Nephron (organoid): ENCODE results near the gene RPP14.
A peak's percentile ranks its signal among the peaks of the same experiment; 100 is the strongest.

Experiments
- H3K27ac Mint-ChIP-seq, 3 experiments: 2 replicates each; pipeline ENCODE4 v1.8.0; 2020; ENCODE audit warnings: mixed read lengths in 3 of 3, mild to moderate bottlenecking in 2 of 3, moderate library complexity in 1 of 3
- H3K27me3 Mint-ChIP-seq: 2 replicates; pipeline ENCODE4 v1.8.0; 2021; ENCODE audit warnings: low read depth, mild to moderate bottlenecking, moderate library complexity, mixed read lengths
- H3K36me3 Mint-ChIP-seq: 2 replicates; pipeline ENCODE4 v1.8.0; 2020; ENCODE audit warnings: low read depth, mixed read lengths
- H3K4me1 Mint-ChIP-seq: 2 replicates; pipeline ENCODE4 v1.8.0; 2020; ENCODE audit warnings: mixed read lengths
- H3K4me3 Mint-ChIP-seq, 3 experiments: 2 replicates each; pipeline ENCODE4 v1.8.0; 2020; ENCODE audit warnings: mild to moderate bottlenecking in 3 of 3, mixed read lengths in 3 of 3, moderate library complexity in 2 of 3
- H3K9me3 Mint-ChIP-seq: 2 replicates; pipeline ENCODE4 v1.8.0; 2020; ENCODE audit warnings: mixed read lengths
- CTCF ChIP-seq, 3 experiments: fragments of 200-600 bp; sonication (generic); IDR thresholded peaks; one replicate each; pipeline ENCODE4 v1.5.0; 2021; ENCODE audit warnings: antibody characterized with exemption in 3 of 3; ENCODE audit not compliant: unreplicated experiment in 3 of 3

Gene RPP14

GRCh38 chr3:58342676-58343075 lies 36.6 kb downstream of the RPP14 start:
- H3K27me3 Mint-ChIP-seq, result no peaks in the 10 kb centered on the region
- no peak for TF ChIP-seq CTCF (IDR thresholded peaks at IDR 0.05; ENCODE audit: unreplicated experiment in 3 of 3)
- no peaks in the 10 kb centered on the region for H3K4me1 Mint-ChIP-seq
- H3K36me3 Mint-ChIP-seq, result peaks cover 8% of the 10 kb centered on the region
- no peak overlapping the region for H3K4me3 Mint-ChIP-seq
- H3K27ac Mint-ChIP-seq, result peak overlapping the region in 1 of 3 experiments; percentile 54
- no peaks in the 10 kb centered on the region for H3K9me3 Mint-ChIP-seq

GRCh38 chr3:58345457-58345856 lies 39.4 kb downstream of the RPP14 start:
- H3K9me3 Mint-ChIP-seq, result no peaks in the 10 kb centered on the region
- TF ChIP-seq CTCF (IDR thresholded peaks at IDR 0.05; ENCODE audit: unreplicated experiment in 3 of 3), result no peak
- H3K36me3 Mint-ChIP-seq, result peaks cover 3% of the 10 kb centered on the region
- H3K4me1 Mint-ChIP-seq, result no peaks in the 10 kb centered on the region
- no peaks in the 10 kb centered on the region for H3K27me3 Mint-ChIP-seq
- no peak overlapping the region for H3K4me3 Mint-ChIP-seq
- H3K27ac Mint-ChIP-seq, result no peak overlapping the region

DNA sequence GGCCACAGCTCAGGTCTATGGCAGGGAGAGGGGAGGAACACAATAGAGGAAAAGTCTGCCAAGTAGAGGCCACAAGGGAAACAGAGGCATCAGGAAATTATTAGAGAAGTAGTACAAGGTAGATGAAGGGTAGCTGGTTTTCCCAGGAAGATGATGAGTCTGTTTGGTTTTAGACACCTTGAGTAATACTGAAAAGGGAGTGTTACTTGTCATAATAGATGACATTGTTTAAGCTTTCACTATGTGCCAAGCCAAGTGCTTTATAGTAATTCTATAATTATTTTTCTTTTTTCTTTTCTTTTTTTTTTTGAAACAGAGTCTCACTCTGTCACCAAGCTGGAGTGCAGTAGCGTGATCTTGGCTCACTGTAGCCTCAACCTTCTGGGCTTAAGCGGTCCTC lies 40.3 kb downstream of the RPP14 start:
- no peaks in the 10 kb centered on the region for H3K36me3 Mint-ChIP-seq
- no peaks in the 10 kb centered on the region for H3K9me3 Mint-ChIP-seq
- H3K27ac Mint-ChIP-seq, result no peak overlapping the region
- H3K27me3 Mint-ChIP-seq, result no peaks in the 10 kb centered on the region
- no peaks in the 10 kb centered on the region for H3K4me1 Mint-ChIP-seq
- no peak overlapping the region for H3K4me3 Mint-ChIP-seq
- TF ChIP-seq CTCF (IDR thresholded peaks at IDR 0.05; ENCODE audit: unreplicated experiment in 3 of 3), result no peak

GRCh38 chr3:58347984-58348383 lies 41.9 kb downstream of the RPP14 start:
- H3K27ac Mint-ChIP-seq, result no peak overlapping the region
- H3K9me3 Mint-ChIP-seq, result no peaks in the 10 kb centered on the region
- peaks cover 3% of the 10 kb centered on the region for H3K36me3 Mint-ChIP-seq
- no peak overlapping the region for H3K4me3 Mint-ChIP-seq
- no peaks in the 10 kb centered on the region for H3K27me3 Mint-ChIP-seq
- H3K4me1 Mint-ChIP-seq, result peaks cover 7% of the 10 kb centered on the region
- TF ChIP-seq CTCF (IDR thresholded peaks at IDR 0.05; ENCODE audit: unreplicated experiment in 3 of 3), result no peak

GRCh38 chr3:58349792-58350626 lies 44.0 kb downstream of the RPP14 start:
- Mint-ChIP-seq H3K4me3 (no peak overlapping the region), H3K4me1 (peaks cover 7% of the 10 kb centered on the region), H3K27ac (peak overlapping the region in 1 of 3 experiments; percentile 95), H3K36me3 (peaks cover 3% of the 10 kb centered on the region), H3K27me3 (no peaks in the 10 kb centered on the region), H3K9me3 (no peaks in the 10 kb centered on the region)
- no peak for TF ChIP-seq CTCF (IDR thresholded peaks at IDR 0.05; ENCODE audit: unreplicated experiment in 3 of 3)

- Mint-ChIP-seq H3K9me3 (no peaks in the 10 kb centered on the region), H3K27ac (peak overlapping the region in 1 of 3 experiments; percentile 95), H3K4me1 (peaks cover 7% of the 10 kb centered on the region)
These were observed 44.6 kb downstream of the RPP14 start for GRCh38 chr3:58350627-58351013.

More at GRCh38 chr3:58350627-58351013, 44.6 kb downstream of the RPP14 start:
- Mint-ChIP-seq H3K4me3 (no peak overlapping the region), H3K27me3 (no peaks in the 10 kb centered on the region), H3K36me3 (peaks cover 3% of the 10 kb centered on the region)
- no peak for TF ChIP-seq CTCF (IDR thresholded peaks at IDR 0.05; ENCODE audit: unreplicated experiment in 3 of 3)
